Limb (tissue), 2 donors: ENCODE measurements around the gene R3HCC1L.

ENCODE experiments used
- DNase-seq, 2 donors: peaks; one replicate each; pipeline ENCODE4 v3.0.0-alpha.2; 2016; ENCODE audit errors: extremely low spot score in 2 of 2

Gene R3HCC1L

DNA sequence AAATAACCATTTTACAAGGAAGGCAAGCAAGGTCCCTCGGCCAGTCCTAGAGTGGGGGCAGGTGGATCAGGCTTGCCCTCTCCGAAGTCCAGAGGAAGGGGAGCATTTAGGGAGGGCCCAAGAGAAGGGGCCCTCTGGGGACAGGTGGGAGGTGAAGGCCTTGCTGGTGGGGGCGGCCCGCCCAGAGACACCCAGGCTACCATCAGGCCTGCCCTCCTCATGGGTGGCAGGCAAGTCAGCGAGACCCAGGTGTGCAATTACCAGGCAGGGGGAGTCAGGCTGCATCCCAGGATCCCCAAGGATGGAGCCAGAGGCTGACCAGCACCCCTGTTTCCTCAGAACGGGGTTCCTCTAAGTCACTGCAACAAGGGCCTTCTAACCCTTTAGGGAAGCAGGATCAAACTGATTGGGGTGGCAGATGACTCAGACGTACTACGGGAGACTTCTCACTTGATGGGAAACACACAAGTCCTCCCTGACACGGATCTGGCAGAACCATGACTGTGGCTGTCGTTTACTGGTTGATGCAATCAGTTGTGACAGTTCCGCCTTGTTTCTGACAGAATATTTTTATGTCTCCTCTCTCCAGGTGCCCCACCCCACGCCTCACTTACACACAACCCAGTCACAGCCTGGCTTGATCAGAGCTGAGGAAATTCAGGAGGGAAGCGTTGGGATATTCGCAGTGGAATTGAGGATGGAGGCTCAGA lies 125.3 kb downstream of the R3HCC1L start:
- no peak for DNase-seq

DNA sequence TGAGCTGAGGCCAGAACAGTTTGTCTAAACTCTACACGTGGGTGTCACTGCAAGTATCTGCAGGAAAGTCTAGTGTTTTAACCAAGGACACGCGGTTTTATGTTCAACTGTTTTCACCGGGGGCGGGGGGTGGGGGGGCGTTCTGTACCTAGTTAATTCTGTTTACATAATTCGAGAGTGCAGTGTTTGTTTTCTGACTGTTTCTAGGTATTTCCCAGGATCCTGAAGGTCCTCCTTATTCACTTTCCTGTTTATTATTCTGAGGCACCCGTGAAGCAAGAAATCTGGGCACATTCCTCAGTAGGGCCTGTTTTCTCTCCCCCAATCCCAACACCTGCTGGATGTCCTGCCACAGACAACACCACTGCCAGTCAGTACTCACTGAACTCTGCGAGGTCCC lies 125.9 kb downstream of the R3HCC1L start:
- no peak for DNase-seq

DNA sequence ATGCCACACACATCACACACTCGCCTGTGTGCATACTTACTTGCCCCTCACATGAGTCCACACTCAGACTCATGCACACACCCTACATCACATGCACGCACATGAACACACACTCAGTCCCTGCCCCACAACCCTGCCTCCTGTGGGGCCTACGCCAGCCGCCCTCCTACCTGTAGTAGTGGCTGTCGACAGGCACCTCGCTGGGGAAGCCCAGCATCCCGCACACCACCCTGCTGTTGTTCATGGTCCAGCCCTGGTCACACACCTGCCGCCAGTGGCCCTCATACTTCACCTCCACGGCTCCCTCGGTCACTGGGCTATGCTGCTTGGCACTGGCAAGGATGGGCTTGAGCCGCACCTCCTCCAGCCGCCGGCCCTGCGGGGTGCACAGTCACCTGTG lies 126.3 kb downstream of the R3HCC1L start:
- no peak for DNase-seq

DNA sequence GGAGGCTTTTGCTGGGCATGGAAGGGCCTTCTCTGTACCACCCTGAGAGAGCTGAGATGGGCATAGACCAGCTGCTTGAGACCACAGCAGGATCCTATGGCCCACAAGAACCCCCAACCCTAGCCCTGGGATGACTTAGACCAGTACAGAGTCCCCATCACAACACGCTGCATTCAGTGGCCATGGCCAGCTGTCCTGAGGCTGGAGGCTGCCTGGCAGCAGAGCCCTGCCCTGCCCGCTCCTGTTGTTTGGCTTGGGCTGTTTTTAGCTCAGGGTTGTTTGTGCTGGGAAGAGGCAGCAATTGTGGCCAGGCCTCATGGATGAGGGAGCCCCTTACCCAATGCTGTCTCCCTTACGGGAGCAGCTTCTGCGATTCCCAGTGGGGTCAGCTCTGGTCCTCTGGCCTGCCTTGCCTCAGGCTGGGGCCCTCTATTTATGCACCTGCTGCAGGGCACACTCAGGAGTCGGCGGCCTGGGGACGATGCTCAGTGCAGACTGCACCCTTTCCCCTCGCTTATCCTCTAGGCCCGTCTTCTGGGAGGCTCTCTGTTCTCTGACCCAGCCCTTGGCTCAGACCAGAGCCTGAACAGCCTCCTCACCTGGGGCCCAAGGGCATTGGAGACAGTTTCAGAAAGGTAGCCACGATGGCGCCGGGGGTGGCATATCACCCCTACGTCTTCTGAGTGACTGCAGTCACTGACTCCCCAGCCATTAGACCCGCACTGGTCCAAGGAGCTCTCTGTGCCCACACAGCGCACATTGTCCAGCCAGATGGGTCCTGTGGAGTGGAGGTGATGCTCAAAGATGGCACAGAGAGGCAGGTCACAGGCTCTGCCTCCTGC lies 127.2 kb downstream of the R3HCC1L start:
- no peak for DNase-seq

DNA sequence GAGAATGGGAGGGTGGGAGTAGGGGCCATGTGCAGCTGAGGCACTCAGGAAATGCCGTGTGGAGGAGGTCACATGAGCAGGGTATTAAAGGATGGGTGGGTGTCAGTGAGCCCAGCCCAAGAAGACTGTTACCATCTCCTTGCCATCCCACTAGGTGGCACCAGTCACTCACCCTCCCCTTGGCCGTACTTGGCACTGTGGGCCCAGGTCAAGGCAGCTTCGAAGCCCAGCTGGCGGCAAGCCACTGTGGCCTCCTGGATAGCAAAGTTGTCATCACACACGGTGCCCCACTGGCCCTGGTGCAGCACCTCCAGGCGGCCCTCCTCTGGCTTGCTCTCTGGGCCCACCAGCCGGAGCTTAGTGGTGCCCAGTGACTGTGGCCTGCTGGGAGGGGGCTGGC lies 128.1 kb downstream of the R3HCC1L start:
- no peak for DNase-seq

DNA sequence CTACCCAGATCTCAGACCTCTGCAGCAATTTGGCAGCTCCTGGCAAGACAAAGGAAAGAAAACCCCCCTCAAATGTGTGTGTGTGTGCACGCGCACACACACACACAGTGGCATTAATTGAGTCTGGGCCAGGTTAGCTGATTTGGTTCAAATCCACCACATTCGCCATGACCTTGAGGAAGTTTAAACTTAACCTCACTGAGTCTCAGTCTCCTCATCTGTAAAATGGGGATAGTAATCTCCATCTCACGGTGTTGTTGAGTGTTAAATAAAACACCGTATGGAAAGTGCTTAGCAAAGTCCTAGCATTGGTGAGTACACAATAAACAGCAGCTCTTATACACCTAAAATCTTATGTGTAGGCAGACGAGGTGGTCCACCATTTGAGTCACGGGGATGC lies 128.6 kb downstream of the R3HCC1L start:
- no peak for DNase-seq

DNA sequence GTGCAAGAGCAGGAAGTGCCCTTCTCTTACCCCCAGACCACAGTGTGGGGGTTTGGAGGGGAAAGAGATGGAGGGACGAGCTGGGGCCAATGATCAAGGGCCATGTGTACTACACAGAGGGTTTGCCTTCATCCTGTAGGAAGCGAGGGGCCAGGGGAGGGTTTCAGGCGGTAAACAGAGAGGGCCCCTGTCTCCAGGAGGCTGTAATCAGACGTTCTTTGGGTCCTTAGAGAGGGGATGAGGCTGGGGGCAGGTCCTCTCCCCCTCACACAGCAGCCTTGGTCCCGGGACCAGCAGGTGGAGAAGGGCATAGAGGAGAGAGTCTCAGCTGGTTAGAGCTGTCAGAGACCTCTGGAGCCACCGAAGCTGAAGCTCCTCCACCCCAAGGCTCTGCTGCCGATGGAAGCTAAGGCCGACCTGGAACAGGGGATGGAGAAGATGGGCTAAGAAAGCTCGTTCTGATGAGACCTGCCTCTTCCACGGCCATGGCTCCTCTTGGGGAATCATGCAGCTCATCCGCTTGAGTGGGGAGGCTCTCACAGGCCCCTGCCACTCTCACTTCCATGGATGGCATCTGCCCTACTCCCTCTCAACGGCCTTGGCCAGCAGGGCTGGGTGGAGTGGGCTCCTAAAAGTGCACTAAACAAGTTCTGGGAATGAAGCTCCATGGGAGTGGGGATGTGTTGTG lies 130.1 kb downstream of the R3HCC1L start:
- DNase-seq = no peak

DNA sequence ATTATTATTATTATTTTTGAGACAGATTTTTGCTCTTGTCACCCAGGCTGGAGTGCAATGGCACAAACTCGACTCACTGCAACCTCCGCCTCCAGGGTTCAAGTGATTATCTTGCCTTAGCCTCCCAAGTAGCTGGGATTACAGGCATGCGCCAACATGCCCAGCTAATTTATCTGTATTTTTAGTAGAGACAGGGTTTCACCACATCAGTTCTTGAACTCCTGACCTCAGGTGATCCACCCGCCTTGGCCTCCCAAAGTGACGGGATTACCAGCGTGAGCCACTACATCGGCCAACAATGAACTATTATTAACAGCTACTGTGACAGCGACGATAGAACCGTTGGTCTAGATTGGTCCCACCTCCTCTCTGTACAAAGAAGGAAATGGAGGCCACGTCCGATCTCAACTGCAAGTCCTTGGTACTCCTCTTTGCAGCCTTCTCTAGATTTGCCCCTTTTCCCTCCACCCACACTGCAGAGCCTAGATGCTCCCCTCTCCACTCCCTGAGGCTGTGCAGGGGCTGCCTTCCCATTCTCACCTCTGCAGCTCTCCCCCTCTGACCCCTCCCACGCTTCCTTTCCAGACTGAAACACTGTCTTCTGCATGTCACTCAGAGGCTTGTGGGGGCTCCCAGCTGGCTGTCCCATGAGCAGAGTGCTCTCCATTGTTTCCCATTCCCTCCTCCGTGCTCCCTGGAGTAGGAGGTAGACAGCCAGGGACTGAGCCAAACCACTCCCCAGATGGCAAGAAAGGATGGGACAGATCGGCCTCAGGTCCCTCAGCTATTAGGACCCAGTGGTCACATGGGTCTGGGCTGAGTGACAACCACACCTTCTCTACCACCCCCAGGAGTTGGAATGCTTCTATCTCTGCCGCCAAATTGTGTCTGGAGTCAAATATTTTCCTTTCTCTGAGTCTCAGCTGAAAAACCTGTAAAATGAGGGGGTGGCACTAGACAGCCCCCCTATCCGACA lies 131.2 kb downstream of the R3HCC1L start:
- DNase-seq = peak in 1 of 2 donors; percentile 24

DNA sequence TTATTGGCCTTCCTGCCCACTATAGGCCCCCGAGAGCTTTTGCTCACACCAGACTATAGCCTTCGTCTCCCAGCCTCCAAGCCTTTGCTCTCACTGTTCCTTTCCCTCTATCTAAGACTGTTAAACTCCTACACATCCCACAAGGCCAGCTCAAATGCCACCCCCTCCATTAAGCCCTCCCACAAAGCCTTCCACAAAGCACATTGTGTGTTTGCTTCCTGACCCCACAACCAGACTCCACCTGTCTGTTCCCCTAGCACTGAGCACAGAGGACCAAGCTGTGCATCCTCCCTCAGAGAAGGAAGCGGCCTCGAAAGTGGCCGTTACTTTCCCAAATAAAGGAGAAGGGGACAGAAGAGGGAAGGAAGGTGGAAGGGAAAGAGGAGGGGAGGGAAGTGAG lies 132.2 kb downstream of the R3HCC1L start:
- no peak for DNase-seq

DNA sequence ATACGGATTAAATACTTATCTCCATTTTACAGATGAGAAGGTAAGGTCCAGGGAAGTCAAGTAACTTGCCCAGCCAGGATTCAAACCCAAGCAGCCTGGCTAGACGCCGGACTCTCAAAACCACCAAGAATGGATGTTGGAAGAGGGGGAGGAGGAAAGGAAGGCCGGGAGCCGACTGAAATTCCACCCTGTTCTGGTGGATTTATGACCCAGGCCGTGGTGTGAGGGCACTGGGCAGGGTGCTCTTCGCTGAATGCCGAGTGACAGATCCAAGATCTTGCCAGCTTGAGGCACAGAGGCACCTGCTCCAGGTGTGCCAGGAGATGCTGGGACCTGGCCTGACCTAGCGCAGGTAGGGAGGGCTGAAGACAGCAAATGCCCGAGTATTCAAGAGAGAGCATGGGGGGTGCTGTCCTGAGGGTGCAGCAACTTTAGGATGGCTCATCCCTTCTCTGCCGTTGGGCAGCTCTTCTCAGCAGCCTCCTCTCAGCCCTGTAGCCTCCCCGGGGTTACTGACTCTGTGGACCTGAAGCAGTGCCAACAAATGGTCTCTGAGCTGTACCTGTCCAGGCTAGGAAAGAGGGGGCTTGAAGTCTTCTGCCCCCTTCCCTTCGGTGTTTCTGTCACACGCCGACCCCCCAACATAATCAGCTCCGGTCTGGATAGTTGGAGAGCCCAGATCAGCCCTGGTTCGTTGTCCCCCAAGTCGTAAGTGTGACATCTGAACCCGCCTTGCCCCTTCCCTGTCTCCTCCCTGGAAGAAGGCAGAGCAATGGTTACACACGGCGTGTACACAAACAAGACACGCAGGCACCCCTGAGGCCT lies 132.8 kb downstream of the R3HCC1L start:
- DNase-seq = no peak

DNA sequence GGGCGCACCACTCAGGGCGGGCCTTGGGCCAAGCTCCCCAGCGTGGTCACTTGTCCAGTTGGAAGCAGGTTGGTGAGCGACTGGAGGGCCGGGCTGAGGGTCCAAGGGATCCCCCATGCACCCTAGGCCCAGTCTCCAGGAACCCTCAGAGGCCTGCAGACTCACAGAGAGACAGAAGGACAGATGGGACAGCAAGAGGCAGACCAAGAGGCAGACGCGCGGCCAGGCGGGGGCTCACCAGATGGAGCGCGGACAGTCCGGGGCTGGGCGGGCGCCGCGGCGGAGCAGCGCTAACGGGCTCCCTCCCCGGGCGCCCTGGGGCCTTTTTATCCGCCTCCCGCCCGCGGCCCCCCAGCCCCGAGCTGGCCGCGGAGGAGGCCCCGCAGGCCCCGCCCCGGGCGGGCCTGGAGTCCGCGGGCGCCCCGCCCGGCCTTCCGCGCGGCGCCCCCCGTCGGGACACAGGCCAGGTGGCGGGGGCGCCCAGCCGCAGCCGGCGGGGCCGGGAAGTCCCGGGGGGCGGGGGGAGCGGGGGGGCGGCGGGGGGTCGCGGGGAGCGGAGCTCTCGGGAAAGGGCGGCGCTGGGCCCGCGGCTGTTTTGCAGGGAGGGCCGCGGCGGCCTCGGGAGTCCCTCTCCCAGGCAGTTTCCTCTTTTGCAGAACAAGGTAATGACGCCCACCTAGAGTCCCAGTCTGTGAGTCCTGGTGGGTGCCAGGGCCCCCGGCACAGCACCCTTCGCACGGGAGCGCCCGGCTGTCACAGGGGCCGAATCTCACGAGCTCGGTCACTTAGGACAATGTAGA lies 133.6 kb downstream of the R3HCC1L start, which contains the start of gene LOXL4:
Gene LOXL4, minus strand, starts transcription at position 301 of the 800 bp plus-strand sequence. CDS start 5,175 bp downstream, outside the sequence.
- DNase-seq = peak in 1 of 2 donors; percentile 67

DNA sequence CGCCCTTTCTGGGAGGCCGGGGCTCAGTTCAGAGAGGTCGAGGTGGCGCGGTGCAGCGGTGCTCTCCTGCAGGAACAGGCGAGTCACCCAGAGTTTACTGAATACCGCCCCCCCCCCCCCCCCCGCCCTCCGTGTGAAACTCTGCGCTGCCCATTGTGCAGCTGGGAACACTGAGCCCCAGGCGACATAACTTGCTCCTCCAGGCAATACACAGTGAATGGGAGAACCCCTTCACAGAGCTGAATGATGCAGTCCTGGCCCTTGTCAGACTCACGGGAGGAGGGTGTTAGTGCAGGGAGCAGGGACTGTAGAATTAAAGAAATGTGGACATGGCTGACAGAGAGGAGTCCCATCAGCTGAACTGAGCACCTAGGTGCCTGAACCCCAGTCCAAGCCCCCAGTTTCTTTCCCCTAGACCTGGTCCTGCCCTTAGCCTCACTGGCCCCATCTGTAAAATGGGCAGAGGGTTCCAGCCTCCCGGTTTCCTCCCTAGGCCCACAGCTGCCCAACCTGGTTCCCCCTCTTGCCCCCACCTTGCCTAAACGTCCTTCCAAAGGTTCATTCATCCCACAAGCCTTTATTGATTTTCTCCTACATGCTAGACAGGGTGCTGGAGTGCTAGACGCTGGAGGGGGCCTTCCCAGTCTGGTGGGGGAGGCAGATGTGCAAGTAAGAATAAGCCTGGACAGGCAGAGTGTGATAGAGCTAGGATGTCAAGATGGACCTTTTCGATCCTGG lies 134.4 kb downstream of the R3HCC1L start:
- DNase-seq = no peak

DNA sequence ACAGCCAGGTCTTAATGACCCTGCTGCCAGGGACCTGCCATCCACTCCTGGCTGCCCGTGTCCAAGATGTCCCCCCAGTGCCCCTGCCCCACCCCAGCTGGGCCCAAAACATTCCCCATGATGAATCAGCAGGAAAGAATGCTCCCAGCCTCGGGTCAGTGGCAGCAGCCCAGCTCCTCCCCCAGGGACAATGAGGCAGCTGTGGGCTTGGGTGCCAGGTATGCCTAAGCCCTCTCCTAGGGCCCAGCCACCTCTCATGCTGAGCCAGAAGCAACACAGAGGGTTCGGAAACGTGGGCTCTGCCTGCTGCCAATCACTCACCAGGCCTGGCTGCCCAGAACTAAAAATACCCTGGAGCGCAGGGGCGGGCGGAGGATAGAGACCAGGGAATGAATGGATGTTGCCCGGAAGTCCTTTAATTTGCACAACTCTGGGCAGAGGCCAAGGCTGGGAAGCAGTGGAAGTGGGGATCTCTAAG lies 135.0 kb downstream of the R3HCC1L start:
- peak in 1 of 2 donors; percentile 68 for DNase-seq

DNA sequence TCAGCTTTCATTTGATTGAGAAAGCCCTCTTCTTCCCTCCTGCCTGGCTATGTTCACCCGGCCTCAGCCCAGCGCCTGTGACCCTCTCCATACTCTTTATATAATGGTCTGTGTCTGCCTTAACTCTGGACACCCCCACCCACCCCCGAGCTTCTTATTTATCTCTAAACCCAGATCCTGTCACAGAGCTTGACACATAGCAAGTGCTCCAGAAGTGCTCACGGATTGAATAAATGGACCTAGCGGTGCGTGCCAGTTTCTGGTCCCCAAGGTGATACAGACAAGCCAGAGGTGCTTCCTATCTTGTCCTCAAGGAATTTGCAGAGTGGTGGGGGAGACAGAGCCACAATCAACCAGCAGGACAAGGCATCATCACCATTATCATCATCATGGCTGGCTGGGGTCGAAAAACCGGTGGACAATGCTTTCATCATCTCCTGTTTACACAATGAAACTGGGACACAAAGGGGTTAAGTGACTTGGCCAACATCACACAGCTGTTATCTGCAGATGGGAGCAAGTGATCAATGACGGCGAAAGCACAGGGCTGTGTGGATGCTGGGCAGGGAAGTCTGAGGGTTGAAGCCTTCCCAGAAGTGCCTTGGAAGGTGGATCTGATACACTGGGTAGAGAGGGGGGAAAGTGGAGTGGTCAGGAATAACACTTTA lies 135.8 kb downstream of the R3HCC1L start:
- DNase-seq = peak in 1 of 2 donors; percentile 21

DNA sequence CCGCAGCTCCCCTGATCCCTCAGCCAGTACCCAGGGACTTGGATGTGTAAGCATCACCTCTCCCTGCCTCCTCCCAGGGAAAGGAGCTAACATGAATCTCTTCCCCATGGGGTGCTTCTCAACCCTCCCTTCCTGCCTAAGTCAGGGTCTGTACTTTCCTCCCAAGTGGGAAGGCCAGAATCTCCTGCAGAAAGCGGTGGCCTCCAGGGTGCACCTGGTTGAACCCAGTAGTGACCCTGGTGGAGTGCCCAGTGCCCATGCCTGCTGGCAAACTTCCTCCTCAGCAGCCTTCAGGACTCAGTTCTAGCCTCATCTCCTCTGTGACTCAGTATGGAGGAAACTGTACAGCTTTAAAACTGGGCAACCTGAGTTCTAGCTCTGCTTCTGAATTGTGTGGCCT lies 136.3 kb downstream of the R3HCC1L start:
- peak in 1 of 2 donors; percentile 19 for DNase-seq

DNA sequence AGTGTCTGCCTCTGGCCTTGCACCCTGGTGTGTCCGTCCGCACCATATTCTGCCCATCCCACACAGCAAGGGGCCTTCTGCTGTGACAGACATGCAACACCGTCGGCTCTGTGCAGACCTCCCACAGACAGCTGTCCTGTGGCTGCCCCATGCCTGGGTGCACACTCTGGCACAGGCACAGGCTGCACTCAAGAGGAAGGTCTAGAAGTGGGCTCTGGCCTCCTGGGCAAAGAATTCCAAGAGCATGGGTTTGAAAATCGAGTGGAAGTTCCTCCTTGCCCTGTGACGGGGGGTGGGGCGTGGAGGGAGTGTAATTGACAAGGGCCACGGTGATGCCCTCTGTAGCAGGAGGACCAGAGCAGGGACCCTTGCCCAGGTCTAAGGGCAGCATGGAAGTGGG lies 137.8 kb downstream of the R3HCC1L start:
- DNase-seq = peak in 1 of 2 donors; percentile 18

DNA sequence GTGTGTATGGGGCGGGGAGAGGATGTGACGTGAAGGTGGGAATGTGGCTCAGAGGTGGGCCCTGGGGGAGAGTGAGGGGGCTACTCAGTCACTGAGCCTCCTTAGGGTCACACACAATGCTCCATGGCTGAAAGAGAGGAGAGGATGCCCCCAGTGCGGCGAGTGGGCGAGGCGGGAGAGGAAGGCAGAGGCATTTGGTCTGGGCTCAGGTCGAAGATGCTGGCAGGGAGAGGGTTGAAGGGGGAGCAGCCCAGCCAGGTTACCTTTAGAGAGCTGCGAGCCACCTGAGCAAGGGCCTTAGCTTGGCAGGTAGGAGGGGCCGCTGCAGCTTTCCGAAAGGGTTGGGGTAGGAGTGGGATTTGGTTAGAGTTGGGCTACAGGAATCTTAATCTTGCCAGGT lies 138.2 kb downstream of the R3HCC1L start:
- DNase-seq = no peak
